NCI-H146 treated with DMSO at 0.1 percent for 48 hours (cell line): ENCODE data around the gene RASSF5.
A peak's percentile ranks its signal among the peaks of the same experiment; 100 is the strongest.

Experiments
- DNase-seq: peaks from one replicate; lab custom pipeline; 2025; ENCODE audit not compliant: unreplicated experiment; lab: John Stamatoyannopoulos, UW

The RASSF5 gene

DNA sequence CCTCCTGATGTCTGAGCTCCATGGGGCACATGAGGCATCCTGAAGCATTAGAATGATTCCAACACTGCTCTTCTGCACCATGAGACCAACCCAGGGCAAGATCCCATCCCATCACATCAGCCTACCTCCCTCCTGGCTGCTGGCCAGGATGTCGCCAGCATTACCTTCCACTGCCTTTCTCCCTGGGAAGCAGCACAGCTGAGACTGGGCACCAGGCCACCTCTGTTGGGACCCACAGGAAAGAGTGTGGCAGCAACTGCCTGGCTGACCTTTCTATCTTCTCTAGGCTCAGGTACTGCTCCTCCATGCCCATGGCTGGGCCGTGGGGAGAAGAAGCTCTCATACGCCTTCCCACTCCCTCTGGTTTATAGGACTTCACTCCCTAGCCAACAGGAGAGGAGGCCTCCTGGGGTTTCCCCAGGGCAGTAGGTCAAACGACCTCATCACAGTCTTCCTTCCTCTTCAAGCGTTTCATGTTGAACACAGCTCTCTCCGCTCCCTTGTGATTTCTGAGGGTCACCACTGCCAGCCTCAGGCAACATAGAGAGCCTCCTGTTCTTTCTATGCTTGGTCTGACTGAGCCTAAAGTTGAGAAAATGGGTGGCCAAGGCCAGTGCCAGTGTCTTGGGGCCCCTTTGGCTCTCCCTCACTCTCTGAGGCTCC, 11.1 kb upstream of the RASSF5 start:
- no peak for DNase-seq

DNA sequence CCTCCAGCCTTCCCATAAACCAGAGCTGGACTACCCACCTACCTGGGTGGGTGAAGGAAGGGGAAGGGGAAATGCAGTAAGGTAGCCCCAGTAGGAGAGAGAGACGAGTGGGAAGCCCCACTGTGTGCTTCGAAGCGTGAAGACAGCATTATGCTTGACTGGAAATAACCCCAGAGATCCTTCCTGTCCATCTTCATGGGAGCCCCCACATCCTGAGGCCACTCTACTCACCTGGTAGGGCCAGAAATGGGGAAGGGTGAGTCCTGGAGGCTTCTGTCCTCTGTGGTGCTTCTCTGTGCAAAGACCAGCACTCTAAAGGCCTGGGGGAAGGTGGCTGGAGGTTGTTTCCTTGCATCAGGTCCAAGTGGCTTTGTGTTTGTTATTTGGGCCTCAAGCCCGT, 10.0 kb upstream of the RASSF5 start:
- DNase-seq: no peak

DNA sequence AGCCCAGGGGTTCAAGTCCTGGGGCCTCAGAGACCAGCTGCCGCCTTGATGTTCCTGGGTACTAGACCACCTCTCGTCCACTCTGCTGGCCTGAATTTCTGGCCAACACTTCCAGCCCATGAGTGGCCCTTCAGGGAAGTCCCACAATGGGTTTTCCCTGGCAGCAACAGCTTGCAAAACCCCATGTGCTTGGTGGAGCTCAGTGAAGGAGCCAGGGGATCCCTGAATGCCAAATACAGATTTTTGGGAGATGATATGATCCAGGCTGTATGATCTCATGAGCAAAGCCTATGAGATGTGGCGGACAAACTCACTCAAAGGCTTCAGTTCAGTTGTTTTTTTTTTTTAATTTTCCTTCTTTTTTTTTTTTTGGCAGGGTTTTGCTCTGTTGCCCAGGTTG, 9.6 kb upstream of the RASSF5 start:
- no peak for DNase-seq

DNA sequence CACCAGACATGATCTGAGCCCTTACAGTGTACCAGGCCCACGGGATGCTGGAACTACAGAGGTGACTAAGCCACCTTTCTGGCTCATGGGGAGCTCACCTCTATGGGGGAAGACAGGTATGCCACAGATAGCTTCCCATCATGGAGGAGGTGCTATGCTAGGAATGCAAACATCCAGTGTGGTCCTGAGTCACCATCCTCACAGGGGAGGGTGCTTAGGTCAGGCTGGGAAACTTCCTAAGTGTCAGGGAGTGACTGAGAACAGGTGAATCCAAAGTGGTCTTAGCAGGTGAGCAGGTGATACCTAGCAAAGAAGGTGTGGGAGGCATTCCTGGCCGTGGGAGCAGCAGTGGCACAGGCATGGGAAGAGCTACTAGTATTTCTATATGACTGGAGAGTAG, 8.6 kb upstream of the RASSF5 start:
- DNase-seq: no peak

DNA sequence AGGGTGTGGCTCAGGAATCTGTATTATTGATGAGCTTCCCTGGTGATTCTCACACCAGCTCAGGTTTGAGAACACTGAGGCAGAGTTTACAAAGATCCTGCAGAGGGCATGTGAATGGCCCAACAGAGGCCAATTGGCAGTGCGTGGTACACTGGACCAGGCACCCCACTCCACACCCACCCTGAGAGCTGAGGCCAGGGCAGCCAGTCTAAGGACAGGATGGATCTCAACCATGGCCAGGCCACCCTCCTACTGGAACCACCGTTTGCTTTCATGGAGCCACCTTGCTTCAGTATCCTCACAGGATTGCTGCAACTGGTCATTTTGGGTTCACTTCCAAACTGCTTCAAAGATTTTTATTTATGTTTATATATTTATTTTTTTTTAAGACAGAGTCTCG, 7.3 kb upstream of the RASSF5 start:
- no peak for DNase-seq

DNA sequence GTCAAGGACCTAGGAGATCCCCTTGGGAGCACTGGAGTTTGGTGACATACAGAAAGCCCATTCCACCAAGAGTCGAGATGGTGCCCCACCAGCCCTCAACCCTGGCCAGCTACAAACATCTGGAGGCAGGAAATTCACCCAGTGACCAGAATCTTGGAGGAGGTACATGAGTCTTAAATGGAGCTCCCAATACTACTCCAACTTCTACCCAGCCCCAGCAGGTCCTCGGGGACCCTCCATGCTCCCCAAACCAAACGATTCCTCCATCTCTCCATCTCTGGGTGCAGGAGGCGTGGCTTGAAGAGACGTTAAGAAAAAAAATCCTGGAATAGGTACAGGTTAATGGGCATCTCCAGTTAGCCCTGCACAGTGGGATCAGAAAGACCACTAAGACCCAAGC, 5.5 kb upstream of the RASSF5 start:
- DNase-seq: no peak

DNA sequence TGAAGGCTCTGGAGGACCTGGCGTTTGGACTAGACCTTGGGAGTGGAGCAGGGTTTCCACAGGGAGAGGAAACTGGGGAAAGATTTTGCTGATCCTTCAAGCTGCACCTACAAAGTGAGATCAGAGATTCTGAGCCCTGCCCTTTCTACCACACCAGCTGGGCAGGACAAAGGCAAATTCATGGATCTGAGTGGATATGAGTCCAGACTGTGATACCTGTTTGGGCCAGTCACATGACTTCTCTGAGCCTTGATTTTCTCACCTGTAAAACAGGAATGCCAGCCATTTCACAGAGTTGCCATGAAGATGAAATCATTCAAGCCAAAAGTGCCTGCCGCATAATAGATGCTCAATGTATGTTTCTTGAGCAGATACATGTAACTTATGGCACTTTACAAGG, 4.9 kb upstream of the RASSF5 start:
- DNase-seq: no peak

DNA sequence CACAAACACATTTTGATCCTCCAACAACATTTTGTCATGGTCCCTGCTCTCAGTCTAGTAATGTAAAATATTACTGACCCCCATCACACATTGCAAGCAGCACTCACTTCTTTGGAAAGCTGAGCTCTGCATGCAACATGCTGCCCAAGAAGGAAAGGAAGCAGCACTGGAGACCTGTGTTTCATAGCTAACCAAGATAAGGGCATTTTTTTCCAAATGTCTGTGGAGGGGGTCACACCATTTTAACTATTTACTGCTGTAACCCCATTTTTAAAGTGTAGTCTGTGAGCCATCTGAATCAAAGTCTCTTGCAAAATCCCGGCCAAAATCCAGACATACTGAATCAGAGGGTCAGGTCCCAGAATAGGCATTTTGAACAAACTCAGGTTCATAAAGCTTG, 4.5 kb upstream of the RASSF5 start:
- DNase-seq: no peak

DNA sequence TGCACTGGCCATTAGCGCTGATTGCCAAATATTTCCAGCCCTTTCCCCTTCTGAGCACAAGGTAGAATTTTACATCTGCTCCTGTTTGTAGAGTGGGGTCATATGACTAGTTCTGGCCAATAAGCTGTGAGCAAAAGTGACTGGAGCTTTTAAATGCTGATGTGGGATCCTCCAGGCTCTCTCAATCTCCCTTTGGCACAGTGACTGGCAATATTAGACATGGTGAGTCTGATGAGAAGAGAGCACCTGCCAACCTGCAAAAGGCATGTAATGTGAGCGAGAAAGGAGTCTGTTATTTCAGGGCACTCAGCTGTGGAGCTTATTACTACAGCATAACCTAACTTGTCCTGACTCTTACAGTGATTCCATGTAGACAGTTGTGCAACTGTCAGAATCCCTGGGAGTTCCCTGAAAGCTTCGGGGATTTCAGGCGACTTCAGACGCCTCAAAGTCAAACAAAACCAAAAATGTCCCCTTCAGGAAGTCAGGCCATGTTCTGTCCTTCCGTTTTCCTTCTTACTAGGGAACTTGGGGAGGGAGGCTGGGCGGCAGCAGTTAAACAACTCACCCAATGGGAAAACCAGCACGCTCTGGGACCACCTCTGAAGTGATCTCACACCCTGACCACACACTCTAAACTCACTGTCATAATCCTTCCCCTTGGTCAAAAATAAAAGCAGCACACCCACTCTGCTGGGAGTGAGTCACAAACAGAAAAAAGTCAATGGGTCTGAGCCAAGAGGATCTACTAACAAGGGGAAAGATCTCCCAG, 3.6 kb upstream of the RASSF5 start:
- no peak for DNase-seq

DNA sequence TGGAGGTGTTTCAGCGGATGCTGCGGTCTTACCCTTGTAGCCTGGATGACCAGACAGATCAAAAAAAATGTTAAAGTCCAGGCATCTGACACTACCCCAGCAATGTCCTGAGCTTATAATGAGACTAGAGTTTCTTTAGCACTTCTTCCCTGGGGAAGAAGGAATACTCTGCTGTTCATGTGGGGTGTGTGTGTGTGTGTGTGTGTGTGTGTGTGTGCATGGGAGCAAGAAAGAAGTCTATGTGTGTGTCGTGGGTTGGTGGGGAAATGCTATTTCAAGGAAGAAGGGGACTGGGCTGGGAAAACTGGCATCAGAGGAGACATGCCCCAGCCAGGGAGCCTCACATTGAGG, 3.0 kb upstream of the RASSF5 start:
- DNase-seq: no peak

DNA sequence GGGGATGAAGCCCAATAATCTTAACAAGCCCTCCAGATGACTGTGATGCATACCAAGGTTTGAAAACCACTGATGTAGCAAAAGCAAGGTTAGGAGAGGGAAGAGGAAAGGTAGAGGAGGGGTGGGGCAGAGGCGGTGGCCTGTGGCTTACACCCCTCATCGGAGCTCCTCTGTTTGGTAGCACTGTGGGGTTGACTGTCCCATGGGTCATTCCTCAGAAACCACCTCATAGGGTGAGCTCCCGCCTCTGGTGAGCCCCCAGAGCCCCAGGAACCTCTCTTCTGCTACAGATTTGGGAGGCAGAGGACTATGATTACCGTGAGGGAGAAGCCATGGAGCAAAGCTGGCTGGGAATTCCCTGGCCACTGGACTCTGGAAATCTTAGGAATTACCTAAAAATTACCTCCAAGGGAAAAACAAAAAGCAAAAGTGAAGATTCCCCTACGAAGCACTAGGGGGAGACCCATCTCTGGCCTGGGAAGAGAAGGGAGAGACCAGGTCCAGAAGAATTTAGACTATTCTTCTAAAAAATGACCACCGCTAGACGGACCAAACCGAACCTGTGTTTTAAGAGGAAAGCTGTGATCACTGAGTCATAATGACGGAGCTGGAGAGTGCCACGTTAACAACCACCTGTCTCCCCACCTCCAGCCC, 1.5 kb upstream of the RASSF5 start:
- no peak for DNase-seq

DNA sequence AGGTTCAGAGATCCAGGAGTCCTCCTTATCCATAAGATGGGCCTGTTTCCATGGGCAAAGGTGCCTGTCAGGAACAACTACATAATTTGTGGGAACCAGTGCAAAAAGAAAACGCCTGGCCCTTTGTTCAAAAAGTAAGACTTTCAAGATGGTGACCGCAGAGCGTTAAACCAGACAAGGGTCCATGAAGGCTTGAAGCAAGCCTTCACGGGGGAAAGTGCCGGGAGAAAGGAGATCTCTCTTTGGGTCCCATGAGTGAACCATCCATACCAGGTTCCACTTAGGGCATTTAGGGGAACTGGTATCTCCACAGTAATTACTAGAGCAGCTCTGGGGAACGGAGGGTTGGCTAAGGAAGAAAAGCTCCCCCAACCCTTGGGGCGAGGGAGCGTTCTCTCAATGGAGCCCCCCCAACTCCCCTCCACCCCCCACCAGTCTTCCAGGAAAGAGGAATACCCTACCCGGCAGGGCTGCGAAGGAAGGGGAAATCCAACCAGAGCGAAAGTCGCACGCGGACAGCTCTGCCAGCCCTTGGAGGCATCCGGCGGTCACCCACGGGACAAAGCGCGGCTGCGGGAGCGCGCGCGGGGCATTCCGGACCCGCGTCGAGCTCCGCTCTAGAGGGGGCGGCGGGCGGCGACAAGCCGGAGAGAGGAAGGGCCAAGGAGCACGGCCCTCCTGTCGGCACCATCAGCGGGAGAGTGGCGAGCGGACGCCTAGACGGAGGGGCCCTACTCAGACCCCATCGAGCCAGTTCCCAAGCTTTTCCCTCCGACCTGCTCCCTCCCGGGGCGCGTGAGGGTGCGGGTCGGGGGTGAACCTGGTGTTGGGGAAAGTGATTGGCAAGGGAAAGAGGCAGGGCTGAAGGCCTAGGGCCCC, 687 bp upstream of the RASSF5 start:
- DNase-seq: no peak

DNA sequence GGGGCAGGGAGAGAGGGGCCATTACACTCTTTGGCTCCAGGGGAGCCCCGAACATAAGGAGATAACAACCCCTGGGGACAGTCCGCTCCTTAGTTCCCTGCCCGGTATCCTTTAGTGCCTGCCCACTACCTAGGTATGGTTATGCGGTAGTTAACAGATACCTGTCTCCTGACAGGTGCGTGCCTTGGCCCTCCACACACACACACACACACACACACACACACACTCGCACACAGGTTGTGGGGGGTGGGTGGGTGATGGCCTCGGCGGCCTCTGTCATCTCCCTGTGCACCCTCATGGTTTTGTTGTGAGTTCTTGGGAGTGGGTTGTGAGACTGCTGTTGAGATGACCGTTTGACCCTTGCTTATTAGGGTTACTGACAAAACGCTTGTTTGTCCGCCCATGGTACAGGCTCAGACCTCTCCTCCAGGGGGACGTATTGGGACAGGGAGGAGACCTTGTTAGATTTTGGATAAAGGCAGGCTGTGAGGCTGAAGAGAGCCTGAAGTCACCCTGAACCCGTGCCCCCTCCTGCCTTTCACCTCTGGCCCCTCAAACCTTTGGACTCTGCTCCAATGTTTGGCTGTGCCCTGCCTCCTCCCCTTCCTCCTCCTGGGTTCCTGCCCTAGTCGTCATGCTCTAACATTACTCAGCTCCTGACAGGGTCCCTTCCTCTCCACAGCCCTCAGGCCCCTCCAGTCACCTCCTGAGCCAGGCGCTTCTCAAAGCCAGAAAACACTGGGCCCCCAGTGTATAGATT, 979 bp downstream of the RASSF5 start:
- no peak for DNase-seq

DNA sequence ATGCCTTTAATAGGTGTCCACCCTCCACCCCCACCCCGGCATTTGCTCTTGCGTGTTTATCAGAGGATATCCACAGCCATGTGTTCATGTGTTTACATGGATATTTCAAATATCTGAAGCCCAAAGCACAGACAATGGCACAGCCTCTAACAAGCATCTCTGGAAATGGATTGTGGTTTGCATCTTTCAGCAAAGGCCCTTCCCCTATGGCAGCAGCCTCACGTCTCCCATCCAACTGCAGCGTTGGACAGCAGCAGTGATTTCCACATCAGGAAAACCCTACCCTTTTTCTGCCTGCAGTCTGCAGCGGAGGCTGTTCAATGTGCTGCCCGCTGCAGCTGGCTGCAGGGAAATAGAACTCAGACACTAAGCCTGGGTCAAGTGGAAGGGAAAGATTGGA, 1.6 kb downstream of the RASSF5 start:
- DNase-seq: no peak

DNA sequence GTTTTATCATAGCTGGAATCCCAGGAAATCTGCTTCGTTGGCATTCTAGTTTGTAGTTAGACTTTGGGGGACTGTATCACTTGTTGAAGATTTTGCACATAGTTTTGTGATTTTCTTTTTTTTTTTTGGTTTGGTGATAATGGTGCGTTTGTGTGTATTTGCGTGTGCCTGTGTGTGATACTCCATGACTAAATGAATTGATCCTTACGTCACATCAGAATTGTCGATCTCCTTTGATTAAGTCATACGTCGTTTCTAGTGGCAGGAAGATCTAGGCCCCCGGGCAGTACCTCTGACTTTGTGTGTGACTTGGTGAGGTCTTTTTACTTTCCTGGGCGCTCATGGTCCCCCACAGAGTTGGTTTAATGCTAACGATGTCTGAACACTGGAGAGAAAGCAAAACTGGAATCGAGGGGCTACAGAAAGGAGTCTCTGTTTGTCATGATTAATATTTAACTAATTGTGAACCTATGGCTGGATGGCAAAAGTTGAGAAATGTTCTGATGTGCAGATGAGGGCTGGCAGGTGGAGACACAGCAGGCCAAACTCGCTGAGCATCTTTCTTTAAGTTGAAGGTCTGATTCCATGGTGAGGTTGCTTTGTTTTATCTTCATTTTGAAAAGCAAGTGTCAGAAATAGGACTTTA, 2.4 kb downstream of the RASSF5 start:
- no peak for DNase-seq

DNA sequence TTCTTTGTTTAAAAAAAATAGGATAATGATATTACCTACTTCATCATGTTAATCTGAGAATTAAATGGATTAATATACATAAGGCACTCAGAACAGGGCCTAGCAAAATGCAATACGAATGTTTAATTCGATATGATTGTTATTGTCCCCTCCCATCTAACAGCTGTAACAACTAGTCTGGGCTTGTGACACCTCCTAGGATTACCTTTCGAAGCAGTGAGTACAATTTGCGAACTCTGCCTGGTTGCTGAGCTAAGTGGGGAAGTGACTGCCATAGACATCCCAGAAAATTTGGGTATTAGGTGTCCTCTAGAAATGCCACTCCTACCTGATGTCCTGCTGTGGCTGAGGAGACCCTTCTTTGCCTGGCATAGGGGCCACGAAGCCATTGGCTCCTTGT, 3.0 kb downstream of the RASSF5 start:
- no peak for DNase-seq

DNA sequence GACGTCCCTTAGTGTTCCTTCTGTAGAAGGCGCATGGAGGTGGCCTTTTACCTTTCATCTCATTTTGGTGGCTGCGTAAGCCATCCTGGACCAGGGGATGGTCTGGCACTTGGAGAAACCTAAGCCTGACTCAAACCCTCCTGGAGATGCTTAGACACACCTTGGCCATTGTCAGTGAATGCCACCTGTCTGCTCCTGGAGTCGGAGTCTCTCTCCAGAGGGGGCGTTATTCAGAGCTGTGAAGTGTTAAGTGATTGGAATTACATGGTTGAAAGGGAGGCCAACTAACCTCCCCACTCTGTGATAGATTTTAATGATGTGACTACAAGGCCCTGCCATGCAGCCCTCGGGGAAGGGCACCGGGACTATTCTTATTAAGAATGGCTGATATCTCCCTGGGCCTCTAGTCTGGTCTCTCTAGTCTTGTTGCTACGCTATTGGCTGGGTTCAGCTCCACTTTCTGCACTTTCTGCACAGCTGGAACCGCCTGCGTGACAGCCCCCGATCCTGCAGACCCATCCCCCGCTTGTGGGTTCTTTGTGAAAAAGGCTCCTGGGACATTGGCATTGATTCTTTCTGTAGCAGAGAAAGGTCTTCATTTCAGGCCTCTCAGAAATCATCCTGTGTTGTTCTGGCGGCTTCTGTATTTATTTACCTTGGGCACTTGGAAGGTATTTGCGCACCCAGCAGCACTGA, 4.2 kb downstream of the RASSF5 start:
- no peak for DNase-seq

DNA sequence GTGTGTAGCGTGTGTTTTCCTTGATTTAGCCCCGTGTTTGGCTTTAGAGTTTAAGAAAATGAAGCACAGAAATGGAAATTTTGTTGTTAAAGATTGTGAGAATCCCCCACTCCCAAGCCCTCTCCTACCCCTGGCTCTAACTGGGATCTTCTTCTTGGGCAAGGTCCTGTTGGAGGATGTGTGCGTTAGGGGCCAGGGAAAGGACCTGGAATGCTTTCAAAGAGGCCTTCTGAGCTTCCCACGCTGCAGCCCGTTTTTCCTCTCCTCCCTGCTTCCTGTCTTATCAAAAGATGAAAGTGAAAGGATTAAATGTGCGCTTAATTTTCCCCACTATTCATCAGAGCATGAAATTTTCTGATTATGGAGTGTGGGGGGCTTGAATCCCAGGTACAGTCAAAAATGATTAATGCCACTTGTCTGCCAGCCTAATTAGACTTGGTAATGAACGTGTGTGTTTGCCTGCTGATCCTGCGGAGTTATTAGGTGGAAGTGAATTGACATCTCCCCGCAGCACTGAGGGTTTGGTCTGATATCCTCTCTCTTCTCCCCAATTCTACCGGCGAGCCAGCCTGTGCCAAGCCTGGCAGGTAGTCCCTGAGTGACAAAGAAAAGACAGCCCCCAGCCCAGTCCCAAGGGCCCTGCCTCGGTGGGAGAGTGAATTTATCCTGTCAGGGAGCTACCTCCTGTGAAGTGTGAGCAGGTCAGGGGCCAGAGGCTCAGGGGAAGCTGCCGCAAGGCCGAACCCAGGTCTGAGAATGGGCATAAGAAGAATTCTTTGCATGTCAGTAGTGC, 4.9 kb downstream of the RASSF5 start:
- peak; percentile 23 for DNase-seq

DNA sequence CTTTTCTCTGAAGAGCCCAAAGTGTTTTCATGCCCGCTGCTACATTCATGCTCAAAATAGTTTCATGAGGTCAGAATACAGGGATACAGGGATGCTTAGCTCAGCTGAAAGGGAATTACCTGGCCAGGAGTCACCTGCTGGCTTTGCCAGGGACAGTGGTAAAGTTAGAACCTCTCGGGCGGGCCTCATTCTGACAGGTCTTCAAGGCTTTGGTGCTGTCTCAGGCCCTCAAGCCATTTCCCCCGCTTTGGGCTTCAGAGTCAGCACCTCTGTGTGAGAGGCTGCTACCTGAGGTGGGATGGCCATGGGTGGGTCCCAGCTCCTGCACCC, 5.5 kb downstream of the RASSF5 start:
- DNase-seq: no peak
